ENCODE results near the gene DBX2. TPM values are rescaled to one million over a fixed set of nuclear protein-coding genes. Genes with fewer than 3 reads are reported as not detected.
"Not testable (repeated sequence)": the region's sequence is repeated elsewhere in the genome, so short reads cannot be mapped to it uniquely, and the experiment has no call there.

DBX2 gene
- total RNA-seq, 3 donors from 2014 or later = not detected

GRCh38 chr12:45008211-45008610 lies 42.7 kb downstream of the DBX2 start:
- no peak for ATAC-seq
- TF ChIP-seq, protein P1, sequence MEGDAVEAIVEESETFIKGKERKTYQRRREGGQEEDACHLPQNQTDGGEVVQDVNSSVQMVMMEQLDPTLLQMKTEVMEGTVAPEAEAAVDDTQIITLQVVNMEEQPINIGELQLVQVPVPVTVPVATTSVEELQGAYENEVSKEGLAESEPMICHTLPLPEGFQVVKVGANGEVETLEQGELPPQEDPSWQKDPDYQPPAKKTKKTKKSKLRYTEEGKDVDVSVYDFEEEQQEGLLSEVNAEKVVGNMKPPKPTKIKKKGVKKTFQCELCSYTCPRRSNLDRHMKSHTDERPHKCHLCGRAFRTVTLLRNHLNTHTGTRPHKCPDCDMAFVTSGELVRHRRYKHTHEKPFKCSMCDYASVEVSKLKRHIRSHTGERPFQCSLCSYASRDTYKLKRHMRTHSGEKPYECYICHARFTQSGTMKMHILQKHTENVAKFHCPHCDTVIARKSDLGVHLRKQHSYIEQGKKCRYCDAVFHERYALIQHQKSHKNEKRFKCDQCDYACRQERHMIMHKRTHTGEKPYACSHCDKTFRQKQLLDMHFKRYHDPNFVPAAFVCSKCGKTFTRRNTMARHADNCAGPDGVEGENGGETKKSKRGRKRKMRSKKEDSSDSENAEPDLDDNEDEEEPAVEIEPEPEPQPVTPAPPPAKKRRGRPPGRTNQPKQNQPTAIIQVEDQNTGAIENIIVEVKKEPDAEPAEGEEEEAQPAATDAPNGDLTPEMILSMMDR (IDR thresholded peaks at IDR 0.05) = no peak
- intact Hi-C loops (cut with DNase I, micrococcal nuclease) = no loop called here

DNA sequence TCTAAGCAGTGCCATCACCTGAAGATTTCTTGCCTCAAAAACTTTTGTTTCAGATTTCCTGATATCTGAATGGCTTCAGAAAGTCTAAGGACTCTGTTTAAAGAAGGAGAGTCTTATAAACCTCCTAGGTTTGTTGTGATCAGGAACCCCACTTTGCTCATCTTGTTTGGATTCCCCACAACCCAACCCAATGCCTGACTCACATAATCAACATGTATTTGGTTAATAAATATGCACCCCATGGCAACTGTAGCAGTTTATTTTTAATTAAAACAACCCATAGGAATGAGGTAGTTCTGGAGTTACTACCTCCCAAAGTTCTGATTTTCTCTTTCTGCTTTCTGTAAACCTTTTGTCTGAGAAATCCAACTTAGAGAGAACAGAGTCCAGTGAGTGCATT lies 51.5 kb downstream of the DBX2 start:
- Histone ChIP-seq H3K36me3 (ENCODE audit: low read depth) (no peaks in the 10 kb centered on the region), H3K4me1 (ENCODE audit: low read depth) (no peaks in the 10 kb centered on the region), H3K4me3 (no peak overlapping the region), H3K9me3 (peaks cover 4% of the 10 kb centered on the region)
- DNase-seq (no peak), ATAC-seq (no peak)
- TF ChIP-seq, protein P1 (IDR thresholded peaks at IDR 0.05) = no peak
- intact Hi-C loops (cut with DNase I, micrococcal nuclease) = no loop called here

More at GRCh38 chr12:45008211-45008610, 42.7 kb downstream of the DBX2 start:
- no peaks in the 10 kb centered on the region for H3K9me3 ChIP-seq
- H3K36me3 ChIP-seq (ENCODE audit: low read depth) = no peaks in the 10 kb centered on the region
- no peaks in the 10 kb centered on the region for H3K4me1 ChIP-seq (ENCODE audit: low read depth)
- no peak overlapping the region for H3K4me3 ChIP-seq
- no peak for DNase-seq

DNA sequence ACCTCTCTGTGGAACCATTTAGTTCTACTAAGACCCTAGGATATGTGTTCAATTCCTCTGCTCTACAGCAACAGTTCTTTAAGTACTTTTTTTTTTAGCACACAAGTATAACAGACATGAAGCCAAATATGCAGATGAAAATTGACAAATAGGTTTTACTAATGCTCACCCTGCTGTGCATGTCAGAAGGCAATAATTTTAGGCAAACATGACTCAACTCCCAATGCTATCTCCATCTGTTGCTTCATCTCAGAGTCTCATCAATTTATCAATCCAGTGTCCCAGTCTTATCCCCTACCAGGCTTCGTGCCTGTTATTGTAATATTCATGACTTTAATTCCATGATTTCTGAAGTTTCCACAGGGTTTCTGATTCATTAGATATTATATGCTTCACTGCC lies 57.7 kb downstream of the DBX2 start:
- Histone ChIP-seq H3K4me1 (ENCODE audit: low read depth) (no peaks in the 10 kb centered on the region), H3K4me3 (no peak overlapping the region), H3K36me3 (ENCODE audit: low read depth) (no peaks in the 10 kb centered on the region), H3K9me3 (peaks cover 4% of the 10 kb centered on the region)
- intact Hi-C loops (cut with DNase I, micrococcal nuclease) = no loop called here
- ATAC-seq (no peak), DNase-seq (no peak)
- TF ChIP-seq, protein P1 (IDR thresholded peaks at IDR 0.05) = no peak

- ATAC-seq; H3K9me3 ChIP-seq; H3K4me1 ChIP-seq (ENCODE audit: low read depth); H3K4me3 ChIP-seq; DNase-seq; intact Hi-C loops (cut with DNase I, micrococcal nuclease); H3K36me3 ChIP-seq (ENCODE audit: low read depth): not testable (repeated sequence)
Measured at GRCh38 chr12:44984863-44985262, 66.0 kb downstream of the DBX2 start.

- Histone ChIP-seq H3K4me3 (no peak overlapping the region), H3K9me3 (no peaks in the 10 kb centered on the region), H3K4me1 (ENCODE audit: low read depth) (no peaks in the 10 kb centered on the region), H3K36me3 (ENCODE audit: low read depth) (no peaks in the 10 kb centered on the region)
- DNase-seq = no peak
- no peak for ATAC-seq
- intact Hi-C loops (cut with DNase I, micrococcal nuclease) = no loop called here
- TF ChIP-seq, protein P1 (IDR thresholded peaks at IDR 0.05) = no peak
Measured at GRCh38 chr12:44979918-44980317, 71.0 kb downstream of the DBX2 start.

DNA sequence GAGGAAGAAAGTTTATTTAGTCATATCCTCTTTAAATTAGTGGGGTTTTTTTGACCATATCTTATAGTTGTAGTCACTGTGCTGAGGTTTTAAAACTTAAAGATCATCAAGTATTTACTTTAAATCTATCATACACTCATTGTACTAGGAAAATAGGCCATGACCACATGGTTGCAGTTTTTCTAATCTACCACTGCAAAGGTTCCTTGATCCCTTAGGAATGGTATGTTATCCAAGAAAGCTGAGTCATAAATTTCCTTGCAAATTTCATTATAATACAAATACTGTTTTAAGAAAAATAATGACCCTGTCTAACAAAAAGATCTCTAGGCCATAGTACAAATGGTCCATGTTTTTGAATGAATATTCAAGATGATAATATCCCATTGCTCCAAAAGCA lies 74.7 kb downstream of the DBX2 start:
- TF ChIP-seq, protein P1 (IDR thresholded peaks at IDR 0.05) = no peak
- Histone ChIP-seq H3K9me3 (no peaks in the 10 kb centered on the region), H3K4me3 (no peak overlapping the region), H3K4me1 (ENCODE audit: low read depth) (no peaks in the 10 kb centered on the region), H3K36me3 (ENCODE audit: low read depth) (no peaks in the 10 kb centered on the region)
- no peak for DNase-seq
- intact Hi-C loops (cut with DNase I, micrococcal nuclease) = no loop called here
- ATAC-seq = no peak
